ENCODE data around the gene HACD3.

Gene HACD3, protein sequence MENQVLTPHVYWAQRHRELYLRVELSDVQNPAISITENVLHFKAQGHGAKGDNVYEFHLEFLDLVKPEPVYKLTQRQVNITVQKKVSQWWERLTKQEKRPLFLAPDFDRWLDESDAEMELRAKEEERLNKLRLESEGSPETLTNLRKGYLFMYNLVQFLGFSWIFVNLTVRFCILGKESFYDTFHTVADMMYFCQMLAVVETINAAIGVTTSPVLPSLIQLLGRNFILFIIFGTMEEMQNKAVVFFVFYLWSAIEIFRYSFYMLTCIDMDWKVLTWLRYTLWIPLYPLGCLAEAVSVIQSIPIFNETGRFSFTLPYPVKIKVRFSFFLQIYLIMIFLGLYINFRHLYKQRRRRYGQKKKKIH

DNA sequence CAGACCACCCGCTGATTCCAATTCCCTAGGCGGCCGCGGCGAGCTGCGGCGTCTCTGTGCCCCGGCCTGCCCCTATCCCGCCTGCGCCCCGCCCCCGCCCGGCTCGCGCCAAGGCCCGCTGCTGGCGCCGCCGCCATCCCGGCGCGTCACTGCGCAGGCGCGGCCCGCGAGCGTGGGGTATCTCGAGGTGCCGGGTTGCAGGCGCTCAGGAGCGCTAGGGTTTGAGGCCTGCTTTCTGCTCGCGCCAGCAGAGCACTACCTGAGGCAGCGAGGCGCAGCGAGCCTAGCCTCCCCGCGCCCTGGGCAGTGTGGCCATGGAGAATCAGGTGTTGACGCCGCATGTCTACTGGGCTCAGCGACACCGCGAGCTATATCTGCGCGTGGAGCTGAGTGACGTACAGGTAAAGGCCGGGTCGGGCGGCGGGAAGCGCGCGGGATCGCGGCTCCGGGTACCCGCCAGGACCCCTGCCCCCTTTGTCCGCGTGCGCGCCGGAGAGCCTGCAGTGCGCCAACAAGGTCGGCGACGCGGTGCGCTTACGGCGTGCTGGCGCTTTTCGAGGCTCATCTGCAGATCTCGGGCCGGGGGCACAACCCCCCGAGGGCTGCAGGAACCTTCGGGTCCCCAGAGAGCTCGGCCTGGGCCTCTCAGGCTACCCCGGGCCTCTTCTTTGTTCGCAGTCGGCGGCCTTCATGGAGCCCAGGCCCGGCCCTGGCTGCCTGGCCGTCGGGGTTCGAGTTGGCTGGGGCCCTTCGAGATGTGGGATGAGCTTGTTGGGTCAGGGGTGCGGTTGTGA, at the start of gene HACD3:
HACD3 (plus strand) TSS at position 146 of the 794 bp plus-strand sequence; CDS start at position 315, 169 bp downstream.
- DNase-seq (ENCODE audit: low read depth in 2 of 3, low spot score in 1 of 3): peak; percentile 80 to 92 (median 82)

DNA sequence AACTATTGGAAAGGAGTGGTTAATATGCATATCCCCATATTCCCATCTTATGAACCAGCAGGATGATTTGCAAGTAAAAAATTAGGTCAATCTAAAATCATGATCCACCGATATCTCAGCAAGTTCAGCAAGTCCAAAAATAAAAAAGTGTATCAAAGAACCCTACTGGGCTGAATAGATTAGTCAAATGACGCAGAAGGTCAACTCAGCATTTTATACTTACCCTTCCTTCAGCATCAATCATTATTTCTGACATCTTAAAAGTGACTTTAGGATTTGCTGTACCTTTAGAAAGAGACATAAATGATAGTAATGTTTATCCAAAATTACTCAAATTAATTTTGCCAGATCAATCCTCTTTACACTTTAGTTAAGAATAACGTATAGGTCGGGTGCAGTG, 45.4 kb upstream of the HACD3 start:
- DNase-seq (ENCODE audit: low read depth in 2 of 3, low spot score in 1 of 3): no peak

DNA sequence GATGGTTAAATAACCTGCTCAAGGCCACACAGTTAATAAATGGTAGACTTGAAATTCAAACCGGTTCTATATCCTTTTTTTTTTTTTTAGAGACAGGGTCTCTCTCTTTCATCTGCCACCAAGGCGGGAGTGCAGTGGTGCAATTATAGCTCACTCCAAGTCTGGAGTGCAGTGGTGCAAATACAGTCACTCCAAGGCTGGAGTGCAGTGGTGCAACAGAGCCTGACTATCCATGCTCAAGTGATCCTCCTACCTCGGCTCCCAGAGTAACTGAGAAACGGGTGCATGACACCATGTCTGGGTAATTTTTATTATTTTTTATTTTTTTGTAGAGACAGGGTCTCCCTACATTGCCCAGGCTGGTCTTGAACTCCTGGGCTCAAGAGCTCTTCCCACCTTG, 36.2 kb upstream of the HACD3 start:
- DNase-seq (ENCODE audit: low read depth in 2 of 3, low spot score in 1 of 3): no peak

DNA sequence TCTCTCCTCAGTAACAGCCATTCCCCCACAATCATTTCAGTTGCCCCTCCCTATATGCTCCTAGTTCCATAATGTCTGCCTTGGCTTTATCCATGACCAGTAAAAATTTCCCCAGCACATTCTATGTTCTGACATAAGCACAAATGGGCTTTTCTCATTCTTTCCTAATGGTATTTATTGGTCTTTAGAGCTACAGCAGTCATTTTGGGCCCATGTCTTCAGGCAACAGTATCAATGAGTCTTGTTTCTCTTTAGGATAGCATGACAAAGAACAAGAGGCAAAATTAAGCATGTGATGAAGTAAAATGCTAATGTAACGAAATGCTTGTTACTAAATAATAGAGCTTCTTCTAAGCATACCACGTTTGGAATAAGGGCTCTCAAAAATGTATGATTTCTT, 20.9 kb upstream of the HACD3 start:
- DNase-seq (ENCODE audit: low read depth in 2 of 3, low spot score in 1 of 3): no peak

DNA sequence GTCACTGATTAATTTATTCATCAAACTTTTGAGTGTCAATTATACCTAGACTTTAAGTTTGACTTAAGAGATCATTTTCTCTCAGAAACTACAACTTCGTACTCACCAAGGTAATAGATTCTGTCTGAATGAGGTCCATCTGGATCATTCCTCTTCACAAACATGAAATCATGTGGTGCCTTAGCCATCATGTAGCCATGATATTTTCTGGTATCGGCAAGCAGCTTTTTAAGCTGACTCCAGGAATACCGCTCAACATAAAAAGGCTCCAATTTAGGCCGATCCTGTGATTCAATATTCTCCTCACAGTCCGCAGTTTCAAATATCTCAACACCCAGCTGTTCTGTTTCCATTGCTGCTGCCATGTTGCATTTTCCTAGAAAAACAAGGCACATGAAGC, 18.1 kb upstream of the HACD3 start:
- DNase-seq (ENCODE audit: low read depth in 2 of 3, low spot score in 1 of 3): no peak

DNA sequence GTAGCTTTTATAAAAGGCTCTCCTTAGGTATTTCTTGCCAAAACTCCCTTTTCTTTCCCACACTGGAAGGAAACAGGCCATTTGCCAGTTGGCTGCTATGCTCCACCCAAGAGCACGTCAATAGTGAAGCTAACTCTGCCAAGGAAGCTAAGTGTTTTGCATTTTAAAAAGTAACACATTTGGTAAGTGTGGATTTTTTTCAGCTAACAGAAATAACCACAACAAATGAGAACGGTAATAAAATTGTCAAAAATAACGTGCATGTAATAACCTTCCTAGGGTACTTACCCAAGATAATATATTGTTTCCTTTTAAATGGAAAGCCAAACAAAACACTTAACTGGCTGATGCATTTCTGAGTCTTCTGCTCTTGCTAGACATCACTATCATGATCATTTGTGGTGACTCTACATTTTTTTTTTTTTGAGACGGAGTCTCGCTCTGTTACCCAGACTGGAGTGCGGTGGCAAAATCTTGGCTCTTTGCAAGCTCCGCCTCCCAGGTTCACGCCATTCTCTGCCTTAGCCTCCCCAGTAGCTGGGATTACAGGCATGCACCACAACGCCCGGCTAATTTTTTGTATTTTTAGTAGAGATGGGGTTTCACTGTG, 17.4 kb upstream of the HACD3 start:
- no peak for DNase-seq (ENCODE audit: low read depth in 2 of 3, low spot score in 1 of 3)

DNA sequence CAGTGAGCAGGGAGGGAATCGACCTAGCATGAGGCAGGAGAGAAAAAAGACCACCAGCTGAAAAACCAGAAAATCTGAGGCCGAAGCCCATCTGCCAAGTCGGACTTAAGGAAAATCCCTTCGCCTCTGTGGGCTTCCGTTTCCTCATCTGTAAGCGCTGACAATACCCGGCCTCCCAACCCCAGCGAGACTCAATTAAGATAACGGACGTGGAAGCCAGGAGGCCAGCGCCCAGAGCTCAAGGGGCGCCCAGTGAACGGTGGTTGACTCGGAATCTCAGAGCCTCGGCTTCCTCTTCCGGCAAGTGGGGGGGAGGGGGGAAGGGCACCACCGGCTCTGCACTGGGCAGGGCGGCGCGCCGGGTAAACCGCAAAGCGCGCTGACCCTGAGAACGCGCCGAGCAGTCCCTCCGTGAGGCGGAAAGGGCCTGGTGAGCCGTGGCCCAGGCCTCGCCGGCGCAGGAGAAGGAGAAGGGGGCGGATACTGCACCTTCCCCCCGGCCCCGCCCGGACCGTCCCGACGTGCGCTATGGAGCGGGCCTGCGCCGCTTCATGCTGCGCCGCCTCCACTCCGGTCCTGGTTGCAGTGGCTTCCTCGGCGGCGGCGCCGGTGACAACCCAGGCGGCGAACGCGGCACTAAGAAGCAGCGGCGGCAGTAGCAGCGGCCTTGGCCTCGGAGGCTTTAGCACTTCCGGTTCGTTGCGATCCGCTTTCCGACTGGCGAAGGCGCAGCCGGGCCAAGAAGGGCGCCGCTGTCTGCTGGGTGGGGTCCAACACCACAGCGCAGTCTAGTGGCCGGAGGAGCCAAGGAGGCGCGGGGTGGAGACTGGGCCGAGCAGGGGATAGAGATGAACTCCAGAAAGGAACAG, 13.0 kb upstream of the HACD3 start, which contains the start of gene DPP8:
DPP8 (minus strand) TSS at position 693 of the 869 bp plus-strand sequence. CDS start 5,136 bp downstream, outside the sequence.
- DNase-seq (ENCODE audit: low read depth in 2 of 3, low spot score in 1 of 3): peak; percentile 94 to 95 (median 94)

DNA sequence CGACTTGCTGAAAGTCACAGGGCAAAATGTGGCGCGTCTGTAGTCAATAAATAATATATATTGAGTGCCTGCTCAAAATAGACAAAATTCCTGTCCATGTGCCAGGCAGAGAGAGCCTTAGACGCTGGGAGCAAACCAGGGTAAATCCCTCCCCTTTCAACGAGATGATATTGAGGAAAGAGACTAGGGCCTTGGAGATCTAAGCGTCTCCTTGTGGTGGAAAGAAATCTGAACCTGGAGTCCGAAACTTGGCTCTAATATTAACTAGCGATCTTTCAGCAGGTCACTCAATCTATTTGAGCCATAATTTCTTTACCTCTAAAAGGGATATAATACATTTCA, 12.4 kb upstream of the HACD3 start:
- DNase-seq (ENCODE audit: low read depth in 2 of 3, low spot score in 1 of 3): no peak

DNA sequence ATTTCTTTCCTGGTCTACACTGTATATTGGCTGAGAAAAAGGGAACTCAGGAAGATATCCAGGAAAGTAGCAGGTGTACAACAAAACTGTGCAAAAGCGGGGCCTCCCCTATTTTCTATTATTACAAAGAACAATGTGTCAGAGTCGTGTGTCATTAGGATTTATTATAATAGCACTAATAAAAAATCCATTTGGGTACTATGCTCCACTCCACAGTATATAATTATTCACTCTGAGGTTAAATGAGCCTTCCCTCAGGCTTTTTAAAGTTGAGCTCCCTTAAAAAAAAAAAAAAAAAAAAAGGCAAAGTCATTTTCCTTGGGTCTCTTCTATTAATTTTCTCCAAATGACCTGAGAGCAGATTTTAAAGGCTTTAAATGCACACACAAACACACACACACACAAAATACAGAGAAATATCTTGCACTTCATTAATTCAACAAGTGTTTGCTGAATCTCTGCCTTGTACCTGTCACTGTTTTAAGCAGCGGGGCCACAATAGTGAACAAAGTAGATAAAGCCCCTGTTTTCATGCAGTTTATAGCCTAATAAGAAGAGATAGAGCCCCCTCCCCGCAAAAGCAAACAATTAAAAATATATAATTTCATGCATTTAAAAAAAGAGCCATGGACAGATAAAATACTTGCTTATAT, 11.5 kb upstream of the HACD3 start:
- no peak for DNase-seq (ENCODE audit: low read depth in 2 of 3, low spot score in 1 of 3)

DNA sequence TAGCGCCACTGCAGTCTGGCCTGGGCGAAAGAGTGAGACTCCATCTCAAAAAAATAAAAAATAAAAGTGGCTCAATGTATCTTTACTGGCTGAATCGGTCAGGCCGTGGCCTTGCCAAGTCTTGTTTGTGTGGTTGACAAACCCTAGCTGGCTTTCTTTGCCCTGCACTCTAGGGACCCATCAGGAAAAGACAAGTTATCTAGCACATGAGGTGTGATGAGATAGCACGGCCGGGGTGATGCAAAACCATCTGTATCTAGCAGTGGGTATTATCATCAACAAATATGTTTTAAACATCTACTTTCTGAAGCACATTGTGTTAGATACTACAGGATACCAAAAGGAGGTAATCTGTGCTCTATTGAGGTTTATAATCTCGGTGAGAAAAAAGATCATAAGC, 8.9 kb upstream of the HACD3 start:
- no peak for DNase-seq (ENCODE audit: low read depth in 2 of 3, low spot score in 1 of 3)

DNA sequence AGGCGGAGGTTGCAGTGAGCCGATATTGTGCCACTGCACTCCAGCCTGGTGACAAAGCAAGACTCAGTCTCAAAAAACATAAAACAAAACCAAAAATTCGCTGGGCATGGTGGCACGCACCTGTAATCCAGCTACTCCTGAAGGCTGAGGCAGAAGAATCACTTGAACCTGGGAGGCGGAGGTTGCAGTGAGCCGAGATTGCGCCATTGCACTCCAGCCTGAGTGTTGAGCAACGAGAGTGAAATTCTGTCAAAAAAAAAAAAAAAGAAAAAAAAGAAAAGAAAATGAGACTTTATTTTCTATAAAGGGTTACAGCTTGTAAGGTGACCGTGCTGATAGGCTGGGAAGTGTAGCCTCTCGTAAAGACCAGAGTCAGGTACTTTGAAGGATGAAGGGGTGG, 6.0 kb upstream of the HACD3 start:
- DNase-seq (ENCODE audit: low read depth in 2 of 3, low spot score in 1 of 3): no peak

DNA sequence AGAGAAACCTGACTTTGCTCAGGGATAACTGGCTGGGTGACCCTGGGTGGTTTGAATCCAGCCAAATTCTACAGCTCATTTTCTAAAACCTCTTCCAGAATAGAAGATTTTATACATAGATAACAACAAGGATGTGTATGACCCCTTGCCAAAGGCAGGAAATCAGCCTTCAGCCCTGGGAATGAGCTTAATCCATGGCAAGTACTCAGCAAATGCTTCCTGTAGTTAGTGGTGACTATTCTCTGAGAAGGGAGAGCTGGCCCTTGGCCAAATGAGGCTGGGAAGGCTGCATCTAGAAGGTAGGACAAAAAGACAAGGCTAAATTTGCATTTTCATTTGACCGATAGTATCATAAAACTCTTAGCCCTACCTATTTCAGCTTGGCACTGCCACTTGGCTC, 4.6 kb upstream of the HACD3 start:
- DNase-seq (ENCODE audit: low read depth in 2 of 3, low spot score in 1 of 3): no peak

DNA sequence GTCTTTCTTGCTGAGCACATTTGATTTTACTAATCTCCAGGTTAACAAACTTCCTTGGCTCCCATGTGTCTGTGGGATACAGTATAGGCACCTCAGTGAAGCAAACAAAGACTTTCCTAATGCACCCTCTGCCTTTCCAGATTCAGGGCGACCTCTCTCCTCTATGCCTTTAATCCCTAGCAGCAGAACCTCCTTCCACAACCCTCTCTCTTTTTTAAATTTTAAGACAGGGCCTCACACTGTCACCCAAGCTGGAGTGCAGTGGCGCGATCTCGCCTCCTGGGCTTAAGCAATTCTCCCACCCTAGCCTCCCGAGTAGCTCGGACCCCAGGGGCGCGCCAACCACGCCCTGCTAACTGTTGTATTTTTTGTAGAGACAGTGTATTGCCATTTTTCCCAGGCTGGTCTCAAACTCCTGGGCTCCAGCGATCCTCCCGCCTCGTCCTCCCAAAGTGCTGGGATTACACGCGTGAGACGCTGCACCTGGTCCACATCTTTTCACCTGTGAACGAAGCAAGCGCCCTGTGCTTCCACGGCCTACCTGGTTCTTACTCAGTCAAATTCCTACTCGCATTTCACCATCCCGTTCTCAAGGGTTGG, 1.7 kb upstream of the HACD3 start:
- no peak for DNase-seq (ENCODE audit: low read depth in 2 of 3, low spot score in 1 of 3)

DNA sequence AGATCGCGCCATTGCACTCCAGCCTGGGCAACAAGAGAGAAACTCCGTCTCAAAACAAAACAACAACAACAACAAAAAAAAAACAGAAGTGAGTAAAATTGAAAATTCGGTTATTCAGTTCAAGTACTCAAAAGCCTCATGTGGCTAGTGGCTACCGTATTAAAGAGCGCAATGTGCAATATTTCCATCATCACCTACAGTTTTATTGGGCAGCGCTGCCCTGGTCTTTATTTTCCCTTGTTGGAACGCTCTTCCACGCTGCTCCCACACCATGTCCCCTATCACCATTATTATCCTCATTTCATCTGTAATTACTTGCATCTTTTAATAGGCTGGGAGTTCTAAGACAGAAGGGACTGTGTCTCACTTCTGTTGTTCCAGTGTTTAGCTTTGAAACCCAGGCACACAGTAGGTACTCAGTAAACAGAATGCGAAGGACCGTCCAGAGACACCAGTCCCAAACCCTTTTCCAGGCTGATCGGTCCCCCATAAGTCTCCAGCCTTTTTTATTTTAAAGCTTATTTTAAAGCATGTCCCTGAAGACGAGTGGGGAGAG, 423 bp upstream of the HACD3 start:
- no peak for DNase-seq (ENCODE audit: low read depth in 2 of 3, low spot score in 1 of 3)

DNA sequence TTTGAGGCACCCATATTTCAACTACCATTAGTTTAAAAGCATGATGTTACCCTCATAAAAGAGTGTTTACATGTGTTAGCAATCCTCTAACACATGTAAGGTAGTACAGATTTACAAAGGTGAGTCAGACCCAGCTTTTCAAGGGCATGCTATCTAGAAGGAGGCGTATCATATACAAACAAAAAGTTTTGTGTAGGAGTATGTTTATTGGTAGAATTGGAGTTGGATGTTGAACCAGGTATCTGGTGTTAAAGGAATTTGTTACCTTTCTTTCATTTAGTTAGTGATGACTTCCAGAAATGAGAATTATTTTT, 2.4 kb downstream of the HACD3 start:
- DNase-seq (ENCODE audit: low read depth in 2 of 3, low spot score in 1 of 3): no peak

DNA sequence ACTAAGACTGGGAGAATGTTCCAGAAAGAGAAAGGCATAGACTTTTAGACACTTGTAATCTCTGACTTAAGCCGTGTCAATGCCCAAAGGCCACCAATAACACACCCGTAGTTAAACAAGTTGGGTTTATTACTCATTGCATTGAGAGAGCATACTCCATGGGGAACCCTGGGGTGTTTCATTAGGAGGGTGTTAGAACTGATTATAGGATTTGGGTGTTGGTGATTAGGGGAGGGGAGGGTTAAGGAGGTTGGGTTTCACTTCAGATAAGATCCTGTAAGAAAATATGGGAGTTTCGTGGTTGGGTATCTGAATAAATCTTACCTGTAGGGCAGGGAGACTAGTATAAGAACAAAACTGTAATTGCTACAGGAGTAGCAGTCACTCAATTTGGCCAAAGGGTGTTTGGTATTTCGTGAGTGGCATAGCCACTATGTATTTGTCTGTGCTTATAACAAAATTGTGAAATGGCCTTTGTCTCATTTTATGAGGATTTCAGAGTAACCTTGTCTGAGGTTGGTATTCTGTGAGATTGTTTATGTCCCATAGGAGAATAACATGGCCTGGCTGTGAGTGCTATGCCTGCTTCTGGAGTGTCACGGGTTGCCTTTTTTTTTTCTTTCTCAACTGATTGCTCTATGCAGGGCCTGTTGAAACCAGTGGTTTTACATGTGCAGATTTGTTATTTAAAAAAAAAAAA, 2.9 kb downstream of the HACD3 start:
- no peak for DNase-seq (ENCODE audit: low read depth in 2 of 3, low spot score in 1 of 3)

DNA sequence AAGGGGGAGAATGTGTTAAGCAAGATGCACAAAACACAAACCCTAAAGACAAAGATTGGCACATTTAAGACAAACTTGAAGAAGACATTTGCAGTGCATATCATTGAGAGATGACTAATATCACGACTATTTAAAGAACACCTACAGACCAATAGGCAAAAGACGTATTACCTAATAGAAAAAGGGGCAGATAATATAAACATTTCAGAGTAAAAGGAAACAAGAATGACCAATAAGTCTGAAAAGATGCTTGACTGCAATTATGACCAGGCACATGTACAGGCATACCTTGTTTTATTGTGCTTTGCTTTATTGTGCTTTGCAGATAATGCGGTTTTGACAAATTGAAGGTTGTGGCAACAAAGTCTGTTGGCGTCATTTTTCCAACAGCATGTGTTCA, 4.9 kb downstream of the HACD3 start:
- no peak for DNase-seq (ENCODE audit: low read depth in 2 of 3, low spot score in 1 of 3)

DNA sequence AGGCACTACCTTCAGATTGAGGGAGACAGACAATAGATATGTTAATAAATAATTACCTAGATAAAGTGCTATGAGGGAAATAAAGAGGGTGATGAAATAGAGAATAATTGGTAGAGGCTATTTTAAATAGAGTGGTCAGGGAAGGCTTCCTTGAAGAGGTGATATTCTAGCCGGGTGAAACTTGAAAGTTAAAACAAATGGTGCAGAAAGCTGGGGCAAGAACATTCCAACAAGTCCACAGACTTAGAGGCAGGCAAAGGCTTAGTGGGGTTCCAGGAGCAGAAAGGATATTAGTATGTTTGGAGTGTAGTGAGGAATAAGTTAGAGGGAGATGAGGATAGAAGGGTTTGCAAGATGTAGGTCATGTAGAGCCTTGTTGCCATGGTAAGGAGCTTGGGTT, 10.1 kb downstream of the HACD3 start:
- no peak for DNase-seq (ENCODE audit: low read depth in 2 of 3, low spot score in 1 of 3)

DNA sequence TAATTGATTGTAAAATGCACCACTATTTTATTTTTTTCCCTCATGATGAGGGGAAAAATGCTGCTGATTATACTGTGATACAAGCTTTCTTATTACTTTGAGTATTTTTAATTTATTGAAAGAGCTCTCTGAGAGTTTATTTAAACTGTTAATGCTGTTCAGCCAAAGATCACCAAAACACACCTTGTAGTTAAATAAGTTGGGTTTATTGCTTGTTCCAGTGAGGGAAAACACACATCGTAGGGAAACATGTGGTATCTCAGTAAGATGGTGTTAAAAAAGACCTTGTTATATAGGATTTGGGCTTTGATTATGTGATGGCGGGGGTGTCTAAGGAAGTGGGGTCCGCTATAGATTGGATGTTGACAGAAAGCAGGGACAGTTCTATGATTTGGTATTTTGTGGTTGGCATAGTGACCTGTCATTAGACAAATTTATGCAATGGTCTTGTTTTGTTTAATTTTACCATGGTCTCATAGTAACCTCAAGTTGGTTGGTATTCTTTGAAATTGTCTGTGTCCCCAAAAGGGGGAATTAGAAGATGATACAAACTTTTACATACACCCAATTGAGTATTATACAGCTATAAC, 11.1 kb downstream of the HACD3 start:
- DNase-seq (ENCODE audit: low read depth in 2 of 3, low spot score in 1 of 3): no peak

All from stimulated activated CD4-positive, alpha-beta T cell treated with anti-CD3 and anti-CD28 coated beads, Interleukin-12 subunit alpha, Interleukin-12 subunit beta, amount 100 ng/mL, for 48 hours (primary cell).